AG09319 (cell line): ENCODE measurements around the gene SPPL3.
"Not testable (repeated sequence)": the region's sequence is repeated elsewhere in the genome, so short reads cannot be mapped to it uniquely, and the experiment has no call there.

Experiments used
- DNase-seq: peaks from one replicate; pipeline ENCODE4 v3.0.0-alpha.2; 2010; ENCODE audit warnings: low read depth; ENCODE audit errors: extremely low read depth
- CTCF ChIP-seq: IDR thresholded peaks from 2 replicates; pipeline ENCODE4 v1.5.1; 2011; ENCODE audit warnings: low read depth, mild to moderate bottlenecking, inconsistent platforms, low read length, moderate library complexity

SPPL3 gene

GRCh38 chr12:120901818-120902217 lies 2.3 kb downstream of the SPPL3 start:
- DNase-seq, result no peak
- no peak for TF ChIP-seq CTCF

GRCh38 chr12:120901101-120901500 lies 3.1 kb downstream of the SPPL3 start:
- not testable (repeated sequence) for DNase-seq

- no peak for DNase-seq
- TF ChIP-seq CTCF, result no peak
These were observed 8.6 kb downstream of the SPPL3 start for GRCh38 chr12:120895532-120895931.

GRCh38 chr12:120892265-120892664 lies 11.9 kb downstream of the SPPL3 start:
- no peak for TF ChIP-seq CTCF
- no peak for DNase-seq

GRCh38 chr12:120890963-120891362 lies 13.2 kb downstream of the SPPL3 start:
- TF ChIP-seq CTCF, result no peak
- no peak for DNase-seq

- TF ChIP-seq CTCF, result no peak
- DNase-seq, result no peak
These were observed 16.7 kb downstream of the SPPL3 start for GRCh38 chr12:120887253-120888043.

GRCh38 chr12:120886199-120887018 lies 17.7 kb downstream of the SPPL3 start:
- TF ChIP-seq CTCF, result no peak

GRCh38 chr12:120885521-120885920 lies 18.6 kb downstream of the SPPL3 start:
- DNase-seq, result no peak
- no peak for TF ChIP-seq CTCF

More at GRCh38 chr12:120886199-120887018, 17.7 kb downstream of the SPPL3 start:
- DNase-seq, result no peak
